SU-DHL-6 (cell line): ENCODE measurements around the gene LSS.

ENCODE experiments used
- H2AFZ ChIP-seq: fragments of 200-600 bp; sonication (generic); 2 replicates; pipeline ENCODE4 v1.6.1; 2014; ENCODE audit warnings: low read depth, mild to moderate bottlenecking, moderate library complexity, mixed read lengths, antibody characterized with exemption, low read length; ENCODE audit not compliant: severe bottlenecking
- H3F3A ChIP-seq: fragments of 200-600 bp; shearing (Covaris generic); 2 replicates; pipeline ENCODE4 v1.6.0; 2016; ENCODE audit warnings: antibody characterized with exemption, mild to moderate bottlenecking; ENCODE audit not compliant: insufficient read depth
- H3K27ac ChIP-seq: fragments of 200-600 bp; sonication (generic); 2 replicates; pipeline ENCODE4 v1.5.1; 2016; ENCODE audit warnings: low read depth, mild to moderate bottlenecking, low read length, moderate library complexity, mixed read lengths
- H3K27me3 ChIP-seq: fragments of 200-600 bp; sonication (generic), shearing (Covaris generic); 2 replicates; pipeline ENCODE4 v1.6.0; 2014; ENCODE audit warnings: mild to moderate bottlenecking, low read length
- H3K36me3 ChIP-seq: fragments of 200-600 bp; sonication (generic); 2 replicates; pipeline ENCODE4 v1.6.1; 2014; ENCODE audit warnings: mild to moderate bottlenecking, low read length, mixed read lengths
- H3K4me2 ChIP-seq: fragments of 300-600, 200-600 bp; shearing (Covaris generic), sonication (generic); 2 replicates; pipeline ENCODE4 v1.6.0; 2014; ENCODE audit warnings: low read length, low read depth, mild to moderate bottlenecking; ENCODE audit not compliant: poor library complexity, severe bottlenecking
- H3K4me3 ChIP-seq: fragments of 200-600 bp; sonication (generic); 2 replicates; pipeline ENCODE4 v1.5.1; 2014; ENCODE audit warnings: antibody characterized with exemption, low read length, mild to moderate bottlenecking, mixed read lengths; ENCODE audit not compliant: insufficient read depth, poor library complexity, severe bottlenecking
- H3K79me2 ChIP-seq: fragments of 200-600 bp; sonication (generic); 2 replicates; pipeline ENCODE4 v1.6.1; 2014; ENCODE audit warnings: mild to moderate bottlenecking, low read length, moderate library complexity; ENCODE audit not compliant: insufficient read depth
- H3K9ac ChIP-seq: fragments of 200-600 bp; sonication (generic); 2 replicates; pipeline ENCODE4 v1.7.0; 2014; ENCODE audit warnings: mild to moderate bottlenecking, low read length
- H3K9me2 ChIP-seq: fragments of 200-600 bp; sonication (generic); replicated peaks from 2 replicates; pipeline ENCODE4 v1.6.1; 2014; ENCODE audit warnings: low read length; ENCODE audit not compliant: insufficient read depth
- H3K9me3 ChIP-seq: fragments of 200-600 bp; sonication (generic); 2 replicates; pipeline ENCODE4 v1.6.1; 2014; ENCODE audit warnings: low read length, mixed read lengths; ENCODE audit not compliant: insufficient read depth
- H4K20me1 ChIP-seq: fragments of 200-600 bp; sonication (generic); 2 replicates; pipeline ENCODE4 v1.6.1; 2014; ENCODE audit warnings: low read depth, mild to moderate bottlenecking, antibody characterized with exemption, low read length, moderate library complexity, mixed read lengths
- CTCF ChIP-seq: fragments of 200-600 bp; sonication (generic); IDR thresholded peaks from one replicate; pipeline ENCODE4 v1.5.1; 2017; ENCODE audit warnings: antibody characterized with exemption, mild to moderate bottlenecking, low read length, moderate library complexity; ENCODE audit not compliant: insufficient read depth, poor library complexity, severe bottlenecking
- EZH2phosphoT487 ChIP-seq: fragments of 200-600 bp; sonication (generic), shearing (Covaris generic); conservative IDR thresholded peaks from 2 replicates; pipeline ENCODE4 v1.6.1; 2018; ENCODE audit warnings: mild to moderate bottlenecking, antibody characterized with exemption, low read length, moderate library complexity, mixed read lengths

LSS gene

DNA sequence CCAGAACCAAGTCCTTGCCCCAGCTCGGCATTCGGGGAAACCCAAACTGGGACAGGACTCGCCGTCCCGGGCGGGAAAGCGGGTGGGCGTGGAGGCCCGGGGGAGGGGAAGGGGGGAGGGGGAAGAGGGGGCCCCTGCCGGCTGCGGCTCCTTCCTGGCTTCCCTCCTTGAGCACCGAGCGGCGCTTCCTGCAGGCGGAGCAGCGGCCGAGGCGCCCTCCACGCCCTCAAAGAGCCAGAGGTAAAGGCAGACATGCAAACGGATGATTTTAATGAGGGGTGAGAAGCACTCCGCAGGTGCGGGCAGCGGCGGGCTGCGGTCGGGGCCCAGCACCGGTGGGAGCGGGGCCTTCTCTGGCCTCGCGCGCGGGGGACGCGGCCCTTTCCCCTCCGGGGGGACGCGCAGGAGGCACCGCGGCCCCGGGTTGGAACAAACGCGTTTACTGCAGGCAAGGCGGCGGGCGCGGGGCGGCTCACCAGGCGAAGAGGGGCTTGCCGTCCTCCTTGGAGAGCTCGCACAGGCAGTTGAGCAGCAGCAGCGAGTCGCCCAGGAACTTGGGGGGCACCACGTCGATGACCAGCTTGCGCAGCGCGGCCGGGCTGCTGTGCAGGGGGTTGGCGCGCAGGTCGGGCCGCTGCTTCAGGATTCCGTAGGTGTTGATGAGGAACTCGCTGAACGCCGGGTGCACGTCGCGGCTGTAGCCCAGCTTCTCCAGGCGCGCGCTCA, 67.5 kb downstream of the LSS start:
- Histone ChIP-seq H3K4me3 (no peak overlapping the region), H3K4me2 (no peak overlapping the region)

GRCh38 chr21:46160657-46160906, 68.0 kb downstream of the LSS start:
- H3K79me2 ChIP-seq = no peaks in the 10 kb centered on the region
- no peaks in the 10 kb centered on the region for H3F3A ChIP-seq
- H3K4me3 ChIP-seq = no peak overlapping the region
- TF ChIP-seq CTCF (no peak), EZH2phosphoT487 (no peak)
- no peaks in the 10 kb centered on the region for H4K20me1 ChIP-seq
- no peak overlapping the region for H3K9ac ChIP-seq
- no peaks in the 10 kb centered on the region for H3K9me2 ChIP-seq
- H3K27me3 ChIP-seq = no peaks in the 10 kb centered on the region
- no peak overlapping the region for H2AFZ ChIP-seq
- no peaks in the 10 kb centered on the region for H3K9me3 ChIP-seq
- H3K36me3 ChIP-seq = no peaks in the 10 kb centered on the region
- H3K4me2 ChIP-seq = no peak overlapping the region
- no peak overlapping the region for H3K27ac ChIP-seq

More for the DNA sequence above, 67.5 kb downstream of the LSS start:
- Histone ChIP-seq H2AFZ (no peak overlapping the region), H3K36me3 (no peaks in the 10 kb centered on the region), H3K27ac (no peak overlapping the region), H4K20me1 (no peaks in the 10 kb centered on the region), H3K79me2 (no peaks in the 10 kb centered on the region), H3F3A (no peaks in the 10 kb centered on the region), H3K9me3 (no peaks in the 10 kb centered on the region), H3K9ac (no peak overlapping the region), H3K27me3 (no peaks in the 10 kb centered on the region), H3K9me2 (no peaks in the 10 kb centered on the region)
- TF ChIP-seq CTCF (no peak), EZH2phosphoT487 (no peak)

- Histone ChIP-seq H3K79me2 (no peaks in the 10 kb centered on the region), H3K4me2 (no peak overlapping the region), H2AFZ (no peak overlapping the region), H3K36me3 (no peaks in the 10 kb centered on the region), H3K9ac (no peak overlapping the region), H3K4me3 (no peak overlapping the region), H3K27ac (no peak overlapping the region), H3F3A (no peaks in the 10 kb centered on the region), H4K20me1 (no peaks in the 10 kb centered on the region), H3K9me3 (no peaks in the 10 kb centered on the region), H3K27me3 (no peaks in the 10 kb centered on the region), H3K9me2 (no peaks in the 10 kb centered on the region)
- TF ChIP-seq CTCF (no peak), EZH2phosphoT487 (no peak)
Measured at GRCh38 chr21:46159841-46160656, 68.5 kb downstream of the LSS start.
